GM13977 (cell line): ENCODE results near the gene PRR5.

Experiments
- DNase-seq: peaks from one replicate; pipeline ENCODE4 v3.0.0; 2012; ENCODE audit warnings: low spot score
- CTCF ChIP-seq: IDR thresholded peaks from 2 replicates; pipeline ENCODE4 v1.5.1; 2012; ENCODE audit warnings: mild to moderate bottlenecking, control low read depth; ENCODE audit not compliant: insufficient read depth; ENCODE audit errors: extremely low read depth, missing control alignments
- in situ Hi-C: fragments of 300-500 bp; cut with MboI; formaldehyde crosslinking; loops from one replicate; pipeline ENCODE4 v1.12.0; 2022; ENCODE audit warnings: low sequenced_read_pairs, low pct_unique_long_range_greater_than_20kb, mixed read lengths, inconsistent platforms; ENCODE audit not compliant: unreplicated experiment

The PRR5 gene

GRCh38 chr22:44728761-44729324, 26.8 kb downstream of the PRR5 start:
- DNase-seq: no peak
- no peak for TF ChIP-seq CTCF
- in situ Hi-C loops: no loop called here

GRCh38 chr22:44729391-44730021, 27.5 kb downstream of the PRR5 start:
- TF ChIP-seq CTCF: peak; percentile 29
- in situ Hi-C loops: no loop called here
- no peak for DNase-seq

GRCh38 chr22:44730022-44730393, 28.0 kb downstream of the PRR5 start:
- in situ Hi-C loops: no loop called here

GRCh38 chr22:44730490-44731356, 28.7 kb downstream of the PRR5 start:
- no peak for DNase-seq
- no peak for TF ChIP-seq CTCF
- in situ Hi-C loops: no loop called here

More at GRCh38 chr22:44730022-44730393, 28.0 kb downstream of the PRR5 start:
- TF ChIP-seq CTCF: no peak
- no peak for DNase-seq

- TF ChIP-seq CTCF: no peak
- in situ Hi-C loops: no loop called here
These were observed 29.5 kb downstream of the PRR5 start for GRCh38 chr22:44731357-44731970.

GRCh38 chr22:44732017-44732561, 30.1 kb downstream of the PRR5 start:
- DNase-seq: no peak
- in situ Hi-C loops: no loop called here
- no peak for TF ChIP-seq CTCF

More at GRCh38 chr22:44731357-44731970, 29.5 kb downstream of the PRR5 start:
- DNase-seq: no peak
